Kidney glomerular epithelial cell (primary cell): ENCODE results near the gene TET3.
"Not testable (repeated sequence)": the region's sequence is repeated elsewhere in the genome, so short reads cannot be mapped to it uniquely, and the experiment has no call there.

ENCODE experiments used
- DNase-seq: peaks from one replicate; lab custom pipeline; 2025; lab: John Stamatoyannopoulos, UW

TET3 gene

DNA sequence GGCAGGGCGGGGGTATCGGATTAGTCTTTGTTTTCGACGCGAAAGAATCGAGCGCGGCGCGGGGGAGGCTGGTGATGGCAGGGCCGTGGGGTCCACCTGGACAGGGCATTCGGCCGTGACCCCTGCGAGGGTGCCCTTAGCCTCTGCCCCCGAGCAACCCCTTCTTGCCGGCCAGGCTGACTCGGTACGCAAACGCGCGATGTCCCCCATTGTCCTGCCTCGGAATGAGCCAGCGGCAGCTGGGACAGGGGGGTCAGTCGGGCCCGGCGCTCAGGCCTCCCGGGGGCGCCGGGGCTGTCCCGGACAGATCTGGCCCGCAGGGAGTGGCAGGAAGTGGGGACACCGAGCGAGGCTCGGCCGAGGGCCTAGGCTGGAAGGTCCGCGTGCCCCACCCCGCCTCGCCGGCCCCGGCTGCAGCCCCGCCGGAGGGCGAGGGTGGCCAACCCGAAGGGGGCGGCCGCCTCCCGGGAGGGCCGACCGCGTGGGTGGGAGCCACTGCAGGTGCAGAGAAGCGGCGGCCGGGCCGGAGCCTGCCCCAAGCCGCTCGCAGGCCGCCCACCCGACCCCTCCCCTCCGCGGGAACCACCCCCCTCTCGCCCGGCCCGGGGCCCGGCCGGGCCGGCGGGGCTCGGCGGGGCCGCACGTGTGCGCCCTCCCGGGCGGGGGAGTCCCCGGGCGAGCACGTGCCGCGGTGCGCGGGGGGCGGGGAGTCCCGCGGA, at the start of gene TET3:
Gene TET3, plus strand, starts transcription at position 708 of the 719 bp plus-strand sequence. CDS start 1,494 bp downstream, outside the sequence.
- no peak for DNase-seq

DNA sequence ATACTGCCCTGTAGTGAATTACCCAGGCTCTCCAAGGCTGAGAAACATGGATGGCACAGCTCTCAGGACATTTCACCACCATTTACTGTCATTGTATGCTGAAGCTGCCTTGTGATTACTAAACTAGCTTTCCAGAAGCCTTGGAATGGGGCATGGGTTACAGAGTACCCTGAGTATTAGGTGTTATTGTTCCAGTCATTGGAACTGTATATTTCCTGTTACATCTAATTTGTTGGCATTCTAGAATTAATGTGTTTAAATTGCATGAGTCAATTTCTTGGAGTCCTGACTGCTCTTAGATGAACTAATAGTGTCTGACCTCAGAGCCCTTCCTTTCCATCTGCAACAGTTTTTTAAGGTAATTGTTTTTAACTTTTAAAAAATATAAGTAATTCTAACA, 49.1 kb upstream of the TET3 start:
- DNase-seq: no peak

DNA sequence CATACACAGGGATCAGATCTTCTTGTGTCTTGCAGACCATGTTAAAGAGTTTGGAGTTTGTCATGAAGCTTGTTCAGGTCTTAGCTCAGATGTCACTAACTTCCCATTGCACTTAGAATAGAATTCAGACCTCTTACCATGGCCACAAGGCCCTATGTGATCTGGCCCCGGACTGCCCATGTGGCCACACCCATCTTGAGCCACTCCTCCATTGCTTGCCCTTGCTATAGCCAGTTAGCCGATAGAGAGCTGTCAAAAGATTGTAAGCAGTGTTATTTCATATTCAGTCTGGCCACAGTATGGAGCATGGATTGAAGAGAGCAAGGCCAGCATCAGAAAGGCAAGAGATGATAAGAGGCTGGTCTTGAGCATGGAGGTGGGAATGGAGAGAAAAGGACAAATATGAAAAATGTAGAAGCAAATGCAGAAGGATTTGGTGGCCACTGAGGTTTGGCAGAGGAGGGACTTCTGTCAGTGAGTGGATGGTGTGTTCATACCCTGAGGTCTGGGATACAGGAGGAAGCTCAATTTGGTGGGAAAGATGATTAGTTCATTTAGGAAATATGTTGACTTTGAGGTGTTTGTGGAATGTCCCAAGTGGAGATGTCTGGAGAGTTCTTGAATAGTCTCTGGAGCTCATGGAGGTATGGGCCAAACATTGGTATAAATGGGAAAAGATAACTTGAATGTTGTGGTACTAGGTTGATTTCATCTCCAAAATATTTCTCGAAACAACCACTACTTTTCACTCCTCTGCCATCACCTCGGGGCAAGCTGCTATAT, 47.4 kb upstream of the TET3 start:
- no peak for DNase-seq

DNA sequence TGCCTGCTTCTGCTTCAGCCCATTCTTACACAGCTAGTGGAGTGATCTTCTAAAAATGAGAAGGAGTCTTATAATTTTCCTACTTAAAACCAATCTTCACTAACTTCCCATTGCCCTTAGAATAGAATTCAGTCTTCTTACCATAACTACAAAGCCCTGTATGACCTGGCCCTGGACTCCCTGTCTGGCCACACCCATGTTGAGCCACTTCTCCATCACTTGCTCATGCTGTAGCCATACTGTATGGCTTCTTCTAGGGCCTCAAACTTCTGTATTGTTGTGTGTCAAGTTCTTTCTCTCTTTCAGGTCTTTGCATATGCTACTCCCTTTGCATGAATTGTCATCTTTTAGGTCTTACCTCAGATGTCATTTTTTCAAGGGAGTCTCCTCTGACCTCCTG, 46.8 kb upstream of the TET3 start:
- no peak for DNase-seq

DNA sequence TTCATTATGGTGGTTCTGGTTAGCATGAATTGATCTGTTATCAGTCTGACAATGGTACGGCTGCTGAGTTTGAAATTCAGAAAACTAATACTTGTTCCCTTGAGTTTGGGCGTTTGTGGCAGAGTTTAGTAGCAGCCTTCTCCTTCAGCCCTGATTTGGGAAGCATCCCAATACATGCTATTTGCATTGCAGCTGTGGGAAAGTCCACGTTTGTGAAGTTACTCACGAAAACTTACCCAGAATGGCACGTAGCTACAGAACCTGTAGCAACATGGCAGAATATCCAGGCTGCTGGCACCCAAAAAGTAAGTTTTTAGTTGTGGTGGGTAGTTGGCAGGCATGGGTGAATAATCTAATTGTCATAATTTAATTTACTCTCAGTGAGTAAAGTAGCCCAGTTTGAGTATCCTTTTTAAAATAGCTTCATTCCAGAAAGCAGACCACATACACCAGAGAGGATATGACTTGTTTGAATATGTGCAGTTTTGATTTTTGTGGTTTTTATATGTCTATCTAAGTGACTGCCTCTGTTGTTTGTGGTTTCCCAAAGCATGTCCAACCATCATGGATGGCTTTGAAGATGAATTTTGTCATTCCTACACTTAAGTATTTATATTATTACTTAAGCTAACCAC, 45.9 kb upstream of the TET3 start:
- DNase-seq: peak; percentile 29

DNA sequence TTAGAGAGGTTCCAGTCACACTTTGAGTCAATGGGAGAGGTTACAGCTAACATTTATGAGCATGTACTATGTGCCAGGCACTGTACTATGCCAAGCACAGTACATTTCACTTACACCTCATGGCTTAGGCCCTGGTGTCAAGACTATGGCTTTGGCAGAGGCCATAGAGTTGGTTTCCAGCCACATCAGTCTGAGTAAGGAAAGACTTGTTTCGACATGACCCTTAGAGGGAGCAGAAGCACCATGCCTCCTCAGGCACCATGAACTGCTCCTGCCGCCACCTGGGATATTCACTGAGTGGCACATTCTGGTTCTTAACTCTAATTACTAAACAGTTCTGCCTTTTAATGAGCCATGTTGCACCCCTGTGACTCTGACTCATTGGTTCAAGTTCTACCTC, 45.3 kb upstream of the TET3 start:
- DNase-seq: no peak

DNA sequence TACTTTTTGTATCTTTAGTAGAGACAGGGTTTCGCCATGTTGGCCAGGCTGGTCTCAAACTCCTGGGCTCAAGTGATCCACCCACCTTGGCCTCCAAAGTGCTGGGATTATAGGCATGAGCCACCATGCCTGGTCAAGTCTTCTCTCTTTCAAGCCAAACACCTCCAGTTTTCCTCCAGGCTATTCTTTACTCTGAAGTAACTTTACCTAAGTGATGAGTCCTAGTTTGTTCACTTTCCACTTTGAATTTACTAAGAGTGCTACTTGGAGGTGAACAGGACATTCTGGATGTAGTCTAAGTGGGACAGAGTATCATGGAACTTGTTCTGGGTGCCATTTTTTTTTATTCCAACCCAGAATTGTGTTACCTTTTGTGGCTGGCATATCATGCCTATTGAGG, 44.6 kb upstream of the TET3 start:
- DNase-seq: not testable (repeated sequence)

DNA sequence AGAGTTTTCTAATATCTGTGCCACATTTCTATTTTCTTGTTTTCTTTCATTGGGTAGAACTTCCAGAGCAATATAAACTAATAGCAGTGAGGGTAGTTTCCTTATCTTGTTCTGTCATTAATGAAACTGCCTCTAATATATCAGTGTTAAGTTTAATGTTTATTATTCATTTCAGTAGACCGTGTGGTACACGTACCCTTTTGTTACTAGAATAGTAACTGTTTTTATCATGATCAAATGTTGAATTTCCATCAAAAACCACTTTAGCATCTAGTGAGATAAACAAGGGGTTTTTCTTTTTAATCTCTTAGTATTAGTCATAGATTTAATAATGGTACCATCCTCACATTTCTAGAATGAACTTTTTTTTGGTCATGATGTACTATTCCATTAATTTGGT, 42.0 kb upstream of the TET3 start:
- DNase-seq: no peak

DNA sequence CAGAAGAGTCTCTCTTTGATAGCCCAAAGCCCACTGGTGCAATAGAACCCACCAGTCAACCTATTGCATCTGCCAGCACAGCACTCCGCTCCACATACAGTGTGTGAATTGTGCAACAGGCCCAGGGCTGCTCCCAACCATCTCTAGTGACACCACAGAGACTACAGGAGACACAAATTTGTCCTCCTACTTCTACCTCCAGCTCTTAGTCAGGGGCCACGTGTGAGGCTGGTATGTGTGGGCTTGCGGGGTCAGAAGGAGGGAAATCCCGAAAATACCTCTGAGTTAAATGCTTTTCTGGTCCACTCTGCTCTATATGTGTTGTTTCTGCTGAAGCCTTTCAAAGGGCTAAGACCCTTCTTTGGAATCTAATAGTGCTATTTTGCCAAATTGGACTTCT, 40.0 kb upstream of the TET3 start:
- DNase-seq: no peak

DNA sequence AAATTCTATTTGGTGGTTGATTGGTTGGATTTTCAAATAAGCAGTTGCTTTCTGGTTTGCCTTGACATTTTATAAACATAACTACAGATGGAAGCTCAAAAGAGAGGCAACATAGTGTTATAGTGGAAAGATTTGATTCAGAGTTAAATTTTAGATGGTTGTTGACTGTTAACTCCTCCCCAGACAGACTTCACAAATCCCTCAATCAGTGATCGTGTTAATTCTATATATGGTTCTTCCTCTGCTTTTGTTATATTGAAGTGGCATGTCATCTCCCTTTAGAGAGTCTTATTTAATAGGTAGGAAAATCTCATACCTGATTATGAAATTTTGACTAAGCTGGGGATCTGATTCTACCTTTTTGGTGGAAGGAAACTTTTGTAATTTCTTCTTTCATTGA, 38.5 kb upstream of the TET3 start:
- DNase-seq: no peak

DNA sequence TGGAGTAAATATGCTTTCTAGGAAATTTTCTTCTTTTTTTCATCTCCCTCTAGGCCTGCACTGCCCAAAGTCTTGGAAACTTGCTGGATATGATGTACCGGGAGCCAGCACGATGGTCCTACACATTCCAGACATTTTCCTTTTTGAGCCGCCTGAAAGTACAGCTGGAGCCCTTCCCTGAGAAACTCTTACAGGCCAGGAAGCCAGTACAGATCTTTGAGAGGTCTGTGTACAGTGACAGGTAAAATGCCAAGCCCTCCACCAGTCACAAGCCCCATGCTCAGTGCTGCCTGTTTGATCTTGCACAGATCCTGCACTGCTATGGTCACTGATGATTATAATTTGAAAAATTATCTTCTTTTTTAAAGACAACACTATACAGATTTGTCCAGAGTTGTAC, 38.0 kb upstream of the TET3 start:
- DNase-seq: no peak

DNA sequence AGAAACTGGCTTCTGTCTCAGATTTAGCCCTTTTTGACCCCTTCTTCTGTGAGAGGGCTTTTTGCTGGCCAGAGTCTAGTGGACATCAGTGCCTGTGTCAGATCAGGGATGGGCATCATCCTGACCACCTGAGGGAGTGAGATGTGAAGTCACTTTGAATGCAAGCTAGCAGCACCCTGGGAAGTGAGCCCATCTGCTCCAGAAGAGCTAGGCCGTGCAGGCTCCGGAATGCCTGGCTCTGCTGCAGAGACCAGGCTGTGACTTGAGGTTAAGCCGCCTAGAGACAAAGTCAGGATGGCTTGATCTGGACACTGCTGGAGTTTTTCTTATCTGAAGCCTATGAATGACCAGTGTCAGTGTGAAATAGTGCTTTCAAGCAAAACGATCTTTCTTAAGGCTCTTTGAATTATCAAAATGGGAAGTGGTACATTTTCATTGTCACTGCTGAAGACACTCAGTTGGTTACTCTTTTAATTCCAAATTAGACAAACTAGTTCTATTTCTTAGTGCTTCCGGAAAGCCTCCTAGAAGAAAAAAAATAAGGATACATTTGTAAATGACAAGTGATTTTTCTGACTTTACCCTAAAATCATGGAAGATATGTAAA, 37.2 kb upstream of the TET3 start:
- DNase-seq: no peak

DNA sequence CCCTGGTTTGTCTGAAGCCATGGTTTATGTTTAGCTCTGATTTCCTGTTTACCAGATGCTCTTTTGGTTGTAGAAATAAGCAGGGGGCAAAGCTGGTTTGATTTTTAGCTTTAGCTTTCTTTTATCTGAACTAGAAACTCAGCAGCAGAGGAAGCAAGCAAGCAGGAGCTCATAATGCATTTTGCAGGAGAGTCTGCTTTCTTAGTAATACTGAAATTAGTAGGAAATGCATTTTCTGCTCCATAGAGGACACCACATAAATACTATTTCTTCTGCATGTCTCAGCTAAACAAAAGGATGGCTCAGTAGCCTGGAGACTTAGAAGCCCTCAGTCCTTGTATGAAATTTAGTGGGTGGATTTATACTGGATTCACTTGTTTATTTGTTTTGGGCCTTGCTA, 34.9 kb upstream of the TET3 start:
- no peak for DNase-seq

DNA sequence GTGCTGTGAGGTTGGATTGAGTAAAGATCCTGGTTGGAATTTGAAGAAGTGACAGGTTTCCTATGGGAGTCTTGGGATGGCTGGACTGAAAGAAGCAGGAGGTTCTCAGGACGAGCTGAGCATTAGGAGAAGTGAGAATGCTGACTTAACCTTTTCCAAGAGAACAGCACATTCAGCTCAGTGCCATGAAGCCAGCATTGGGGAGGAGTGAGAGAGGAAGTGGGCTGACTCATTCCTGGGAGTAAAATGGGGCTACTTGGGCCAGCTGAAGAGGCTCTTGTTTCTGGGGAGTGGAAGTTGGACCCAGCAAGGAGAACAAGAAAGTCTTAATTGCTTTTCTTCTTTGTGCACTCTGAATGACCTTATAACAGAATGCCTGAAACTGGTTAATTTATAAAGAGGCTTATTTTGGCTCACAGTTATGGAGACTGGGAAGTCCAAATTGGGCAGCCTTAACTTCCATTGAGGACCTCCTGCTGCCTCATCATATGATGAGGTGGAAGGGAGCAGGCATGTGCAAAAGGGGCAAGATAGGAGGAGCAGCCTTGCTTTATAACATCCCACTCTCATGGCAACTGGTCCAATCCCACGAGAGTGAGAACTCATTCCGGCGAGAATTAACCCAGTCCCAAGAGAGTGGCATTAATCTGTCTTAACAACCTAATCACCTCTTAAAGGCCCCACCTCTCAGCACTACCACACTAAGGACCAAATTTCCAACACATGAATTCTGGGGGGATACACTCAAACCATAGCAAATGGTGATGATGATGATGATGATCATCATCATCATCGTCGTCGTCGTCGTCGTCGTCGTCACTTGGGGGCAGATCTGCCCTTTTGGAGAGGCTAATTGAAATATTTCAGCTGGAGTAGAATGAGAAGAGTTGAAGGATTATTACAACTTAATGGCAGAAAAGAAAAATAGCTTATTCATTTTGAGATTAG, 31.9 kb upstream of the TET3 start:
- no peak for DNase-seq

DNA sequence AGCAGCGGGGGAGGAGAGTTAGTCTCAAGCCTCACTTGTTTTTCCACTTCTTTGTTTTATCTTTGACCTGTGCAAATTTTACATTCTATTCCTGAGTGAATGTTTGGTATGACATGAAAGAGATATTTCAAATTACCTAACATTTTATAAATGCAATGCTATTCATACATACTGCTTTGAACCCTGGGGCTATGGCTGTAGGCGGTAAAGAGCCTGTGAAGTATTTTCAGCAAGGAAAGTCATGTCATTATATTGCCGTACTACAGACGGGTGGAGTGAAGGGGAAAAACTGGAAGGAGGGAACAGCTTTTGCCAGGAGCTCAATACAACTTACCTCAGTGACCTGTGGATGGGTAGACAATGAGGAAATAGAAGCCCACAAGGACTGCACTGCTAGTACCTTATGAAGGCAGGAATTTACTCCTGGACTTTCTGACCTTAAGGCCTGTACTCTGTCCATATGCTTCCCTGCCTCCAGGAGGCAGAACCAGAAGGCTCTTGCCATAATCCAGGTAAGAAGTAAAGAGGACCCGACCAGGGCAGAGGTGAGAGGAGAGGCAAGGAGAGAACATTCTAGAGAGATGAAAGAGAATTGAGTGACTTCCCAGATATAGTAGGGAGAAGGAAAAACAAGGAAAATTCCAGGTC, 28.4 kb upstream of the TET3 start:
- DNase-seq: no peak

DNA sequence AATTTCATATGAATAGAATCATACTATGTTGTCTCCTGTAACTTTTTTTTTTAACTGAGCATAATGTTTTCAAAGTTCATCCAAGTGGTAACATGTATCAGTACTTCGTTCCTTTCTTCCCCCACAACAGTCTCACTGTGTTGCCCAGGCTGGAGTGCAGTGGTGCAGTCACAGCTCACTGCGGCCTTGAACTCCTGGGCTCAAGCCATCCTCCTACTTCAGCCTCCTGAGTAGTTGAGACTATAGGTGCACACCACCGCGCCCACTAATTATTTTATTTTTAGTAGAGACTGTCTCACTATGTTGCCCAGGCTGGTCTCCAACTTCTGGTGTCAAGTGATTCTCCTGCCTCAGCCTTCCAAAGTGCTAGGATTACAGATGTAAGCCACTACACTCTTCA, 23.4 kb upstream of the TET3 start:
- DNase-seq: no peak

DNA sequence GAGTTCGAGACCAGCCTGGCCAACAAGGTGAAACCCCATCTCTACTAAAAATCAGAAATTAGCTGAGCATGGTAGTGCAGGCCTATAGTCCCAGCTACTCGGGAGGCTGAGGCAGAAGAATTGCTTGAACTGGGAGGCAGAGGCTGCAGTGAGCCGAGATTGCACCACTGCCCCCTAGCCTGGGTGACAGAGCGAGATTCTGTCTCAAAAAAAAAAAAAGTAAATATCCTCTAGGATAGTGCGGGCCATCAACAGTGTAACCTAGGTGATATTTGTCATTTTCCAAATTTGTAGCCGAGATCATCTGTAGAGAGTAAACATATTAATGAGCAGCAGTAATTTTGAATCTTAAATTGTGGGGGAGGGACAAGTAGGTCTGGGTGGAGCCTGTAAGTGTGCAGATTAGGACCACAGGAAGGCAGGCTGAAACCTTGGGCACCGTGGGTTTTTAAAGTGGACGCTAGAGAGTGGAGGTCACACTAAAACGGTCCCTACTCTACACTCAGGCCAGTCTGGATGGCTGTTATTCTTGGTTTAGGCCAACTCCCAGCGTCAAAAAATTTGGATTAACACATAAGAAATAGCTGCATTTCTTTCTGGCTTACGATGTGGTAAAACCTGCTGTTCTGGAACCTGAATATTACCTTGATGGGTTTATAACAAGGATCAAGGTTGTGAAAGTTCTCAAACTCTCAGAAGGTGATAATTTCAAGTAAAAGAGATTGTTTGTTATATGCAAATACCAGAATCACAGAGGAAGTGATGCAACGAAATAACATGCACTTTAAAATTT, 22.7 kb upstream of the TET3 start:
- no peak for DNase-seq

DNA sequence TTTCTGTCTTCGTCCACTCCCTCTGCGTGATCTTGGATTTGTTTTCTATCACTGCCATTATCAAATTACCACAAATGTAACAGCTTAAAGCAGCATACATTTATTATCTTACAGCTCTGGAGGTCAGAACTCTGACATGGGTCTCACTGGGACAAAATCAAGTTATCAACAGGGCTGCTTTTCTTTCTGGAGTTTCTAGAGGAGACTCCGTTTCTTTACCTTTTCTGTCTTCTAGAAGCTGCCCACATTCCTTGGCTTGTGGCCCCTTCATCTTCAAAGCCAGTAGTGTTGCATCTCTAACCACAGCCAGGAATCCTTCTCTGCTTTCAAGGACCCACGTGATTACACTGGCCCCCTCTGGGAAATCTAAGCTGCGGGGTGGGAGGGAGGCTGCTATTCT, 21.9 kb upstream of the TET3 start:
- DNase-seq: no peak

DNA sequence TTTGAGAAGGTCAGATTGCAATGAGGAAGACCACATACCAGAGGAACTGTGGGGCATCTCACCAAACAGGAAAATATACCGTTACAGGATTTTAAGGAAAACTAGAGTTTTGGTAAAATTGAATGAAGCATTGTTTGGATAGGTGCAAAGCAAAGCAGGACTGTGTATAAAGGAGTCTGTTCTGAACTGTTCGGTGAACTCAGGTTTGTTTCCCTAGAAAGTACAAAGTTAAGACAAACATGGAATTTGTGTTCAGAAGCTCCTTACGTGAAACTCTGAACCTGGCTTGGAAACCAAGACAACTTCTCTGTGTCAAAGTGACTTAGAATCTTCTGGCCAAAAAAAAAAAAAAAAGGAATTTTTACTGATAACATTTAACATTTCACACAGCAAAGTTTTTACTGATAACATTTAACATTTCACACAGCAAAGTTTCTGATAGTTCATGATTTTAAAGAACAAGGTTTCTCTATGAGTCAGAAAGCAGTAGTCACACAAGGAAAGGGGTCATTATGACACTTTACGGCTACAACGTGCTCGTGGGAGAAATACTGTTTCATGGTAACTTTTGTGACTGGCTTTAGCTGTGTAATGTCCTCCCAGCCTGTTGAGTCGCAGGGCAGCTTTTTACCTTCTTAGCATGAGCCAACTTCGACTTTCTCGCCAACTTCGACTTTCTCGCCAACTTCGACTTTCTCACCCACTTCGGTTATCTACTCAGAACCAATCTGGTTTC, 21.2 kb upstream of the TET3 start:
- DNase-seq: no peak

DNA sequence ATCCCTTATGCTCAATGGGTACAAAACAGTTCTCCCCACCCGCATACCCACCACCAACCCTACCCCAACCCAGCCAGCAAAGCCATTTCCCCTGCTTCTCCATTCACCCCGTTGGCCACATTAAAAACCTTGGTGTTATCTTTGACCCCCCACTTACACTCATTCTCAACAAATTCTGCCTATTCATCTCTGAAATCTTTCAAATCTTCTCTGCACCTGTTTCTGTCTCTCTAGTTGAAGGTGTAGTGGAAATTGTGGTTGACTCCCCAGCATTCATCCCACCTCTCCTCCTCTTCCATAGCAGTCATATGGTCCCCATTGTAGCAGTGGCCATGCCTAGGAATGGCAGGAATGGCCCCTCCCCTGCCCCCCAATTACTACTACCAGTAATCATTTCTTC, 20.5 kb upstream of the TET3 start:
- no peak for DNase-seq
